ENCODE results near the gene BEAN1. TPM values are rescaled to one million over a fixed set of nuclear protein-coding genes. Genes with fewer than 3 reads are reported as not detected.

The BEAN1 gene
- polyA plus RNA-seq, 1 donor from 2014 or later: 0.16 TPM

- Histone ChIP-seq H3K4me2 (ENCODE audit: low read length) (no peak overlapping the region), H3K36me3 (ENCODE audit: insufficient read depth, low read length) (no peaks in the 10 kb centered on the region), H3K9me3 (ENCODE audit: low read length) (no peaks in the 10 kb centered on the region), H3K27ac (ENCODE audit: low read length) (no peak overlapping the region), H3K27me3 (ENCODE audit: insufficient read depth, low read depth, low read length) (no peaks in the 10 kb centered on the region), H3K9ac (ENCODE audit: low read length) (no peak overlapping the region), H3K79me2 (replicated peaks; ENCODE audit: insufficient read depth, low read length) (no peaks in the 10 kb centered on the region), H2AFZ (ENCODE audit: low read depth, low read length) (no peak overlapping the region), H3K9me2 (ENCODE audit: insufficient read depth, low read length) (no peaks in the 10 kb centered on the region), H3F3A (ENCODE audit: insufficient read depth, low read length, poor library complexity, severe bottlenecking) (no peaks in the 10 kb centered on the region), H3K4me3 (ENCODE audit: low read length) (no peak overlapping the region), H4K20me1 (ENCODE audit: insufficient read depth) (no peaks in the 10 kb centered on the region)
- TF ChIP-seq POLR2AphosphoS5 (IDR thresholded peaks at IDR 0.05) (no peak), EP300 (conservative IDR thresholded peaks at IDR 0.05; ENCODE audit: poor library complexity, severe bottlenecking) (no peak), EZH2 (IDR thresholded peaks at IDR 0.05; ENCODE audit: borderline replicate concordance, insufficient read depth, low read length, poor library complexity, severe bottlenecking) (no peak), SMC3 (conservative IDR thresholded peaks at IDR 0.05; ENCODE audit: poor library complexity) (no peak), CTCF (IDR thresholded peaks at IDR 0.05; ENCODE audit: poor library complexity, severe bottlenecking) (no peak), MXI1 (conservative IDR thresholded peaks at IDR 0.05; ENCODE audit: poor library complexity, severe bottlenecking) (no peak), REST (IDR thresholded peaks at IDR 0.05; ENCODE audit: borderline replicate concordance) (no peak), TAF1 (IDR thresholded peaks at IDR 0.05; ENCODE audit: low read depth) (no peak), RAD21 (conservative IDR thresholded peaks at IDR 0.05) (no peak)
These were observed 46.0 kb downstream of the BEAN1 start for GRCh38 chr16:66473051-66473571.

- Histone ChIP-seq H3K4me2 (ENCODE audit: low read length) (no peak overlapping the region), H4K20me1 (ENCODE audit: insufficient read depth) (no peaks in the 10 kb centered on the region), H3F3A (ENCODE audit: insufficient read depth, low read length, poor library complexity, severe bottlenecking) (no peaks in the 10 kb centered on the region), H3K9me3 (ENCODE audit: low read length) (no peaks in the 10 kb centered on the region), H2AFZ (ENCODE audit: low read depth, low read length) (no peak overlapping the region), H3K9ac (ENCODE audit: low read length) (no peak overlapping the region), H3K36me3 (ENCODE audit: insufficient read depth, low read length) (no peaks in the 10 kb centered on the region), H3K79me2 (replicated peaks; ENCODE audit: insufficient read depth, low read length) (no peaks in the 10 kb centered on the region), H3K4me3 (ENCODE audit: low read length) (no peak overlapping the region), H3K27ac (ENCODE audit: low read length) (no peak overlapping the region), H3K9me2 (ENCODE audit: insufficient read depth, low read length) (no peaks in the 10 kb centered on the region), H3K27me3 (ENCODE audit: insufficient read depth, low read depth, low read length) (no peaks in the 10 kb centered on the region)
- no peak for TF ChIP-seq POLR2AphosphoS5 (IDR thresholded peaks at IDR 0.05)
- TF ChIP-seq EZH2 (IDR thresholded peaks at IDR 0.05; ENCODE audit: borderline replicate concordance, insufficient read depth, low read length, poor library complexity, severe bottlenecking): no peak
- no peak for TF ChIP-seq CTCF (IDR thresholded peaks at IDR 0.05; ENCODE audit: poor library complexity, severe bottlenecking)
- no peak for TF ChIP-seq MXI1 (conservative IDR thresholded peaks at IDR 0.05; ENCODE audit: poor library complexity, severe bottlenecking)
- no peak for TF ChIP-seq TAF1 (IDR thresholded peaks at IDR 0.05; ENCODE audit: low read depth)
- TF ChIP-seq RAD21 (conservative IDR thresholded peaks at IDR 0.05): no peak
- no peak for TF ChIP-seq EP300 (conservative IDR thresholded peaks at IDR 0.05; ENCODE audit: poor library complexity, severe bottlenecking)
- no peak for TF ChIP-seq REST (IDR thresholded peaks at IDR 0.05; ENCODE audit: borderline replicate concordance)
- no peak for TF ChIP-seq SMC3 (conservative IDR thresholded peaks at IDR 0.05; ENCODE audit: poor library complexity)
These were observed 46.8 kb downstream of the BEAN1 start for GRCh38 chr16:66473654-66474519.
